Right lobe of liver (tissue), 4 donors: ENCODE results near the gene VGLL4.

Experiments
- CTCF ChIP-seq, 4 donors: fragments of 200-600 bp in 3 of 4; fragments of 450-650 bp in 1 of 4; IDR thresholded peaks; one replicate each; pipeline versions ENCODE4 v1.5.1 to v1.8.0; 2016 to 2022; ENCODE audit warnings: antibody characterized with exemption in 4 of 4, mild to moderate bottlenecking in 2 of 4
- POLR2A ChIP-seq: fragments of 450-650 bp; IDR thresholded peaks from one replicate; pipeline ENCODE4 v1.6.1; 2017; ENCODE audit warnings: antibody characterized with exemption, mild to moderate bottlenecking
- donor health status: DM: no; HTN: no; CAD: no.
- donor health status: DM: no; HTN: no; CAD: no.
- donor health status: DM: no; HTN: yes; CAD: no.

GRCh38 chr3:11613851-11614487 is 29.7 kb downstream of the VGLL4 start:
- TF ChIP-seq CTCF (IDR thresholded peaks at IDR 0.05) (no peak), POLR2A (no peak)
